Occipital lobe (tissue), 2 donors: ENCODE results near the gene TNNI2. TPM values are rescaled to one million over a fixed set of nuclear protein-coding genes. Genes with fewer than 3 reads are reported as not detected.

Experiments used
- DNase-seq: peaks from one replicate; lab custom pipeline; 2025; lab: John Stamatoyannopoulos, UW
- total RNA-seq: library from RNA; depleted of rRNA; stranded (reverse); fragments of >200 nt; gene quantifications from one replicate; pipeline ENCODE4 v1.2.3, GENCODE V29; 2014

TNNI2 gene
- total RNA-seq, 1 donor from 2014 or later, result 0.62 TPM

DNA sequence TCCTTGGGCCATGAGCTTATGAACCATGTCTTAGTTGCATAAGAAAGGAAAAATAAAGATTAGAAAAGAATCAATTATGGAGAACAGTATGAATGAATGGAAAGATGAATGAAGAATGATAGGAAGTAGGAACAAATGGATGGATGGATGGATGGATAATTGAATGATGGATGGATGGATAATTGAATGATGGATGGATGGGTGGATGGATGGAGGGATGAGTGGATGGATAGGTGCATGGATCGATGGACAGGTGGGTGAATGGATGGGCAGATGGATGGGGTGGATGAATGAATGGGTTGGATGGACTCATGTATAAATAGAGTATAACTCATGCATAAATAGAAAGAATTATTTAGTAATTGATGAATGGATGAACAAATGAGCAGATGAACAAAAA is 21.3 kb downstream of the TNNI2 start:
- no peak for DNase-seq

DNA sequence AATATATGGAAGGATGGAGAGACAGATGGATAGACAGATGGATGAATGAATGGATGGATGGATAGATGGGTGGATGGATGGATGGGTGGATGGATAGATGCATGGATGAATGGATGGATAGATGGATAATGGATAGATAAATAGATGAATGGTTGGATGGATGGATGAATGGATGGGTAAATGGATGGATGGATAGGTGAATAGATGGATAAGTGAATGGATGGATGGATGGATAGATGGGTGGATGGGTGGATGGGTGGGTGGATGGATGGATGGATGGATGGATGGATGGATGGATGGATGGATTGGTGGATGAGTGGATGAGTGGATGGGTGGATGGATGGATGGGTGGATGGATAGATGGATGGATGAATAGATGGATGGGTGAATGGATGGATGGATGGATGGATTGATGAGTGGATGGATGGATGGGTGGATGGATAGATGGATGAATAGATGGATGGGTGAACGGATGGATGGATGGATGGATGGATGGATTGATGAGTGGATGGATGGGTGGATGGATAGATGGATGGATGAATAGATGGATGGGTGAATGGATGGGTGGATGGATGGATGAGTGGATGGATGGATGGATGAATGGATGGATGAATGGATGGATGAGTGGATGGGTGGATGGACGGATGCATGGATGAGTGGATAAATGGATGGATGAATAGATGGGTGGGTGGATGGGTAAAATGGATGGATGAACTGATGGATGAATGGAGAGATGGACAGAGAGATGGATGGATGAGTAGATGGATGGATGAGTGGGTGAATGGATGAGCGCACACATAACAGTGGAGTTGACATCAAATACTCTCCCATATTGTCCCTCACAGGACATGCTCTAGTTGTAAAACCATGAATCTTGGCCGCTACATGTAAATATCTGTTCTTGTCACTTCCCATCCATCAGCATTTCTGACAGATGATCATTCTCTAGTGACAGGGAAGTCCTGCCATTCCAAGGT is 22.9 kb downstream of the TNNI2 start:
- no peak for DNase-seq

DNA sequence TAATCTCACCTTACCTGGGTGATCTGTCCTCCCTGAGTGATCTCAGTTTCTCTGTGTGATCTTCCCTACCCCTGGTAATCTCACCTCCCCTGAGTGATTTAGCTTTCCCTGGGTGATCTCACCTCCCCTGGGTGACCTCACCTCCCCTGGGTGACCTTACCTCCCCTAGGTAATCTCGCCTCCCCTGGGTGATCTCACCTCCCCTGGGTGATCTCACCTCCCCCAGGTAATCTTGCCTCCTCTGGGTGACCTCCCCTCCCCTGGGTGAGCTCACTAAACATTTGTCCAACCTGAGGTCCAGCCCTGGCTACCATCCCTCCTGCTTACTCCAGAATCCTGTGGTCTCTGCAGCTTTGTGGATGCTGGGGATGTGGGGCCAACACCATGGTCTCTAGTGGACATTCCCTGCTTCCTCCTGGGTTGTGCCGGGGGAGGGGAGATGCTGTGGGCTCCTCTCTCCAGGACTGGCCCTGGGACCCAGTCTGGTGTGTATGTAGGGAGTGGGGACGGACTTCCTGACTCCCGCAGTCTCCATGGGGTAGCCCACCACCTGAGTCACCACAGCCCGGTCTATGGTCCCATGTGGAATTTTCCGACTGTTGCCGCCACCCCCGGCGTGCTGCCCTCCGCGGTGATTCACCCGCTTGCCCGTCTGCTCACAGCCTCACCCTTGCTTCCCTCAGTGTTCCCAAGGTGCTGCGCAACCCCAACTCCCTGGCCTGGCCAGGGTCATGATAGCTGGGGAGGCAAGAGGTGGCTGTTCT is 24.0 kb downstream of the TNNI2 start:
- no peak for DNase-seq

DNA sequence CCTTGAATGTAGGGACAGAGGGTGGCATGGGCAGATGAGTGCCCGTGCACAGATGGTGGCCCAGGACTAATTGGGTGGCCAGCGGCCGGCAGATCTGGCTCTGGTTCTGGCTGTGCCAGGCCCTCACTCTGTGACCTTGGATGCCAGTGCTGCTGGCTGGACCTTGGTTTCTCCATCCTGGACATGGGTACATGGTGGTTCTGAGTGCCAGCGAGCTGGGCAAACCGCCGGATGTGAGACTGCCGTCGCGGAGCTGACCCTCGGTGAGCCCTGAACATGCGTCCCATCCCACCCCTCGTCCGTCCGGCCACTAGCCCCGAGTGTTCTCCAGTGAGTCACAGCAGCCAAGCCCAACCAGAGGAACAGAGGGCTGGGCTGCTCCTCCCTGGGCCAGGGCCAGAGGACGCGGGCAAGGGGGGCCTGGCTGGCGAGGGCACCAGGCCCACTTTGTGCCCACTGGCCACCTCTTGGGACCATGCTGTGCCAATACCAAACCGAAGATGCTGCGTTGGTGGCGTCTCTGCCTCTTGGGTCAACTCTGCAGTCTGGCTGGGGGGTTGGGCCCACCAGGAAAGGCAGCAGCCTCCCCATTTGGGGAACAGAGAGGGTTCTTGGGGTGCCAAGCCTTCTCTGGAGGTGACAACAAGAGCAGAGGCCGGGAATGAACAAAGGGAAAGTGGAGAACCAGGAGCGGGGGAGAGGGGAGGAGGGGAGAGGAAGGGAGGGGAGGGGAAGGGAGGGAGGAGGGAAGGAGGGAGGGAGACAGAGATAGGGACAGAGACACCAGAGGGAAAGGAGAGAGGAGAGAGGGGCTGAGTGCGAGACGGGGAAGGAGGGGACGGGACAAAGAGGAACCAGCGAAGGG is 24.8 kb downstream of the TNNI2 start:
- peak; percentile 20 for DNase-seq

DNA sequence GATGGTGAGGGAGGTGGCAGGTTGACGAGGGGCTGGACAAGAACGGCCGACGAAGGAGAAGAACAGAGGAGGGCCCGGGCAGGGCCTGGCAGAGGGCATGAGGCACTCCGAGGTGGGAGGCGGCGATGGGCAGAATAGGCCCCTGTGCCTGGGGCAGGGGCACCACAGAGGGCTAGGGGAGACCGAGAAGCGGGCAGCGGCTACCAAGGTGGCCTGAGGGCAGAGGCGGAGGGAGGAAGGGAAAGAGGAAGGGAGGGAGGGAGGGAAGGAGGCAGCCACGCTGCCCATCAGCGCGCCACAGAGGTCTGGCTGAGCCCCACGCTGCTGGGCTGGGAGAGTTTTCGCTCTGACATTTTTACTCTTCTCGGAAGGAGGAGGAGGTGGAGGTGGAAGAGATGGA is 25.4 kb downstream of the TNNI2 start:
- no peak for DNase-seq

DNA sequence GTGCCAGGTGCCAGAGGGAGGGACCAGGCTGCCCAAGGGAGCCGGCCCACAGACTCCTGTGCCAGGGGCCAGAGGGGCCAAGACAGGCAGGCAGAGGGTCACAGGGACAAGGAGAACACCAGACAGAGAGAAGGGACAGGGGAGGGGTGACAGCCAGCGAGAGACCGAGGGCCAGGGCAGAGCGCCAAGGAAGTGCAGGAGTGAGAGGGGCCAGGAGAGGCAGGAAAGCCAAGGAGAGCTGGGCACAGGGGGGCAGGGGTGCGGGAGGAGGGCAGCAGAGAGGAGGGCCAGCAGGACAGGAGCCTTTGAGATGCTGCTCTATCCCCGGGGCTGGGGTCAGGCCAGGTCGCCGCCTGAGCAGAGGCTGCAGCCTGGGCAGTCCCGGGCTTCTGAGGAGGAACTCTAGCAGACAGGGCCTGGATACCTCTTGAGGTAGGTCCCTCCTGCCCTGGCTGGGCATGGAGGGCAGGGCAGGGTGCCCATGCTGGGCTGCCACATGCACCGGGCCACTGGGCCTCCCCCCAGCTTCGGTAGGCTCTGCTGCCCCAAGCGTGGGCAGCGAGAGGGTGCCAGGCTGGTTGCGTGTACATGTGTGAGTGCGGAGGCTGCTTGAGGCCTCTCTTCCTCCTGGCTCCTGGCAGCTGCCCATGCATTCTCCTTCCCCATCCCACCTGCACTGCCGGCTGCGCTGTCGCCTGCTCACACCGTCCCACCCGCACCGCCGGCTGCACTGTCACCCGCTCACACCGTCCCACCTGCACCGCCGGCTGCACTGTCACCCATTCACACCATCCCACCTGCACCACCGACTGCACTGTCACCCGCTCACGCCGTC is 26.3 kb downstream of the TNNI2 start:
- DNase-seq, result no peak

DNA sequence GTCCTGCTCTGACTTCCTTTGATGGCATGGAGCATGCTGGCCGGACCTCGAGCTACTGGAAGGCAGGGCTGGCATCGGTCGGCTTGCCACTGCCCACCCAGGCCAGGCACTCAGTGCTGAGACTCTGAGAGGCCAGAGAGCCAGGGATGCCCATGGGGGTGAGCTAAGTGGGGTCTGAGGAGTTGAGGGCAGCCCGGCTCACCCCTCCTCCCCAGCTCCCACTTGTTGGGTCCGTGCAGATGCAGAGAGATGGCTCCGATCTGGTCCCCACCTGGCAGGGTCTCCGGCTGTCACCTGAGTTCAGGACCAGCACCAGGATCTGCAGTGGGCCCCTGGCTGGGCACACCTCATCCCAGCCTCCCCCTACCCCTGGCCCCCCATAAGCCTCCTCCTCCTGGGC is 27.4 kb downstream of the TNNI2 start:
- DNase-seq, result no peak

DNA sequence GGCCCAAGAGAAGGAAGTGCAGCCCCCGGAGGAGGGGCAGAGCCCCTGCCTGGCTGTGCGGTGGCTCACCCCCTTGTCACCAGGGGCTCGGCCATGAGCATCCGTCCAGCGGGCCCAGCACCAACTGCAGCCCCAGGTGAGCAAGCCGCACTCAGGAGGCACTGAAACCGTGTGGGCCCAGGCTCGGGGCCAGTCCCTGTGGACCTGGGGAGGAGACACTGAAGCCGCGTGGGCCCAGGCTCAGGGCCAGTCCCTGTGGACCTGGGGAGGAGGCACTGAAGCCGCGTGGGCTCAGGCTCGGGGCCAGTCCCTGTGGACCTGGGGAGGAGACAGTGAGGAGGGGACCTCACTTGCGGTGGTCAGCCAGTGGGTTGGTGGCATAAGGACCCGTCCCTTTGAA is 28.0 kb downstream of the TNNI2 start:
- DNase-seq, result no peak

DNA sequence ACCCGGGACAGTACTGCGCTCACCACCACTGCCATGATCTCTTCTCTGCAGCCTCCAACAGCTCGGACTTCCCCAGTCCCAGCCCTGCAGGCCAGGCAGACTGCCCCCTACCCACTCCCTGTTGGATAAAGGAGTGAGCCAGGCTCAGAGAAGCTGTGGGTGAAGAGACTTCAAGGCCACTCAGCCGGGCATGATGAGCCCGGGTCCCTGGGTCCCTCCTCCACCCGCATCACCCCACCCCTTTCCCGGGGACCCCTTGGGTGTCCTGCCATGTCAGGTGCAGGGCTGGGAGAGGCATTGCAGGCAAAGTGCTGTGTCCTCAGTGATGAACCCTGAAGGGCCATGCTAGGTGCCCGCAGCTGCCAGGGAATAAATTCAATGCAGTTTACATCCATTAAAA is 28.6 kb downstream of the TNNI2 start:
- no peak for DNase-seq

DNA sequence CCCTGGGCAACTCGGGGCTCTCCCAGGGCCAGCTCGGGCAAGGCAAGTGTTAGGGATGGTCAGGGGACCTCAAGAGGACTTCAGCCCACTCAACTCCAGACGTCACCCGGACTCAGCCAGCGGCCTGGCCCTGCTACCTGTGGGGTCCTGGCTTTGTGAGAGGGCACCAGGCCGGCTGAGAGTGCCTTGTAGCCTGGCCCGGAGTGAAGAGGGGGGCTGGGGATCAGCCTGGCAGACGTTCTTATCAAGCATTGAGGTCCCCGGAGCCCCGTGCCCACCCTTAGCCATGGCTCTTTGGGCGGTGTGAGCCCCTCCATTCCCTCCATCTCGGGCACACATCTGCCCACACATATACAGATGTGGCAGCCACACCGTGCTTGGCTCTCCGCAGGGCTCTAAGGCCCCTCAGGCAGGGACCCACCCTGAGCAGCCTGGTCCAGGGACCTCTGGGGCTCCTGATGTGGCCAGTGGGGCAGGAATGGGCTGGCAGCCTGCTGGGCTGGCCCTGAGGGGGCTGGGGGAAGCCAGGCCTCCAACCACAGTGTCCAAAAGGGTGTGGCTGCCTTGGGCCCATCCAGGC is 29.4 kb downstream of the TNNI2 start:
- no peak for DNase-seq

DNA sequence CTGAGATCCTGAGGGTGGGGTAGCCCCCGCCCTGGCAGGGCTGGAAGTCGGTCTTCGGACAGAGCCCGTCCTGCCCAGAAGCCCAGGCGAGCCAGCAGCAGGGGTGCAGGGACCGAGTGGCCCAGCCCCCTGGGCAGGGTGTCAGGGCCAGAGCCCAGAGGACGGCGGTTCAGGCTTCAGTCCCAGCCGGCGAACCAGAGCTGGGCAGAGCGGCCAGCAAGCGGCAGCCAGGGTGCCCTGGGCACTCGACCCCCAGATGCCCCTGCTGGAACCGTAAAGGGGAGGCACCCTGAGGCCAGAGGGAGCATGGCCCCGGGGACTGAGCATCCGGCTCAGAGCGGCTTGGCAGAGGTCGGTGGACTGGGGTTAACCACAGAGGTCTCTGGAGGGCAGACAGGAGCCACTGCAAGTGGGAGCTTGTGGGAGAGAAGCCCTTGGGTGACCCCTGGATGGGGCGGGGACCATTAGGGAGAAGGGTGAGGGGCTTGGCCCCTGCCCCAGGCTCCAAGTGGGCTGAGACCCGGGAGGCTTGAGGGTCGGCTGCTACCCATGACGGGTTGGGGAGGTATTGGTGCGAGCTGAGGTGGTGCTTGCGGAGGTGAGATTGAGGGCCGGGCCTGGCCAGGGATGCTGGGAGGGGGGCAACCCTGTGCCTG is 30.0 kb downstream of the TNNI2 start:
- DNase-seq, result no peak

DNA sequence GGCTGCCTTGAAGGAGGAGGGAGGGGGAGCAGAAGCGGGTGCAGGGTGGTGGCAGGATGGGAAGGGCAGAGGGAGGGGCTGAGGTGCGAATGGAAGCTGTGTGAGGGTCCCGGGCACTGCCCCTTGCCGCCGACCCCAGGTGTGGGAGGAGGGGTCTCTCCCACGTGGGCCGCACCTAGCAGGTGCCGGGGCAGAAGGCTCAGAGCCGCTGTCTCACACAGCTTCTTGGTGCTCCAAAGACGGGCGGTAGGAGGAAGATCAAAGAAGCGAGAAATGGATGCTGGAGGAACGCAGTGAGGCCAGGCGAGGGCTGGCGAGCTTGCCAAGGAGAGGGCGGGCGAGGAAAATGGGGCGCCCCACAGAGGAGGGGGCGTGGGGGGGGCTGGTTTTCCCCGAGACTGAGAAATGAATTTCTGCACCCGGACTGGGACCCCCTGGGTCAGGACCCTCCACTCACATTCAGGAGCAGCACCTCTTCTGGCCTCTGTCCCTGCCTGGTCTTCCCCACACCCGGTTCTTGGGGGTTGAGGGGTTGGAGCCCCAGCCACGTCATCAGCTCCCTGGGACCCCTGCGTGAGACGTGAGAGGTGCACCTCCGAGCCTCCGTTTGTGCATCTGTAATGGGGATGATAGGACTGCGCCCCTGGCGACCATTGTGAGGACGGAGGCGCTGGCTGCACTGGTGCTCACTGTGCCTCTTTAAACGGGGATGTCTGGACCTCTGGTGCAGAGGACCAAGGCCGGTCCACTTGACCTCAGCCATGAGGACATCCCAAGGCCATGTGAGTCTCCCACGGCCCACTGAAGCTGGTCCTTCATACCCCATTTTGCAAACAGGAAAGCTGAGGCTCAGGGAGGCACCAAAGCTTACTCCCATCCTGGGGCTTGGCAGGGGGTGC is 30.9 kb downstream of the TNNI2 start:
- no peak for DNase-seq

DNA sequence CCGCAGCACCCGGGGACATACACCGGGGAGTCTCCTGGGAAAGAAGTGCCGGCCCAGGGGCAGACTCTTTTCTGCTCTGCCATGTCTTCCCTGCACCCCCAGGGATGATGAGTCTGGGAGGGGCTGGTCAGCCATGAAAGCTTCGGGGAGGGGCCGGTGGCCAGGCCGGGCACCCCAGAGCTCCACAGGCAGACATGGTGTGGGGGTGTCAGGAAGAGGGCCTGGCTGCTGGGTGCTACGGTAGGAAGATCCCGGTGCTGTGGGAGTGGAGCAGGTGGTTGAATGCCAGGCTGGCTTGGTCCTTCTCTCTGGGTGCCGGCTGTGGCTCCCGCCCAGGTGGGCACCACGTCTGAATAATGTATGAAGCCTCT is 31.5 kb downstream of the TNNI2 start:
- DNase-seq, result no peak

DNA sequence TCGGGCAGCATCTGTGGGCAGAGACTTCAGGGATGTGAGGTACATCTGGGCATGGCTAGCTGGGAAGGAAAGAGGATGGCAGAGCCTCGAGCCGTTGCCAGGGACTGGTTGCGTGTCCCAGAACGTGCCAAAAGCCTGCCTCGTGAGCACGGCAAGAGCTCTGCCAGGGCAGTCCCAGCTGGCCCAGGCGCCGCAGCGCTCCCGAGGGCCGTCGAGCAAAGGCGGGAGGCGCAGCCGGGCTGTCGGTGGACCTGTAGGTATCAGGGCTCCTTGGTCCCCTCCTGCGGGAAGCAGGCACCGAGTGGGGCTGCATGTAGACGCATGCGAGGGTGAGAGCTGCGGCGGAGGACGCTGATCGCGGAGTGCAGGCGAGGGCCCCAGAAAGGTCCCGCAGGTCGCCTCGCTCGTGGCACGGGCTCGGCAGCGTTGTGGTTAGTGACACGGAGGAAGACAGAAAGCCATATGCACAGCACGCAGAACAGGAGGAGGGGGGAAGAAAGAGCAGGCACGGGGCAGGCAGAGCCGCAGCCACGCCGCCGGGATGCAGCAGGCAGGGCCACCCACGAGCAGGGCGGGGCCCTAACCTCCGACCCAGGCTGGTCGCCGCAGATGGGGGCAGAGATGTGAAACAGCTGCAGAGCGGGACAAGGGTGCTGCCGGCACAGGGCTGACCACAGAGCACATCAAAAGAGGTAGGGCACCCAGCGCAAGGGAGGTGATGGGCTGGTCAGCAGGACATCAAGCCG is 32.1 kb downstream of the TNNI2 start:
- no peak for DNase-seq

DNA sequence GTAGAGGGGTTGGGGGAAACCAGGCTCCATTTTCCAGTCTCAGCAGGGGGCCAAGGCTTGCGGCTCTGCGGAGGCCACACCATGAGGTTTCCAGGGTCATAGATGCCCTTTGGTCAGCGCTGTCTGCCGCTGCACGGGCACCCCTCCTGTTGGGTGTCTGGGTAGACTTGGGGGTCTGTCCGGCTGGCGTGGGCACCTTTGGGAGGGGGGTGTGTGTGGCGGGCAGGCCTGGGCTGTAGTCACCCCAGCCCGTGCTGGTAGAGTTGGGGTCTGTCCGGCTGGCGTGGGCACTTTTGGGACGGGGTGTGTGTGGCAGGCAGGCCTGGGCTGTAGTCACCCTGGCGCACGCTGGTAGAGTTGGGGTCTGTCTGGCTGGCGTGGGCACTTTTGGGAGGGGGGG is 32.8 kb downstream of the TNNI2 start:
- DNase-seq, result no peak

DNA sequence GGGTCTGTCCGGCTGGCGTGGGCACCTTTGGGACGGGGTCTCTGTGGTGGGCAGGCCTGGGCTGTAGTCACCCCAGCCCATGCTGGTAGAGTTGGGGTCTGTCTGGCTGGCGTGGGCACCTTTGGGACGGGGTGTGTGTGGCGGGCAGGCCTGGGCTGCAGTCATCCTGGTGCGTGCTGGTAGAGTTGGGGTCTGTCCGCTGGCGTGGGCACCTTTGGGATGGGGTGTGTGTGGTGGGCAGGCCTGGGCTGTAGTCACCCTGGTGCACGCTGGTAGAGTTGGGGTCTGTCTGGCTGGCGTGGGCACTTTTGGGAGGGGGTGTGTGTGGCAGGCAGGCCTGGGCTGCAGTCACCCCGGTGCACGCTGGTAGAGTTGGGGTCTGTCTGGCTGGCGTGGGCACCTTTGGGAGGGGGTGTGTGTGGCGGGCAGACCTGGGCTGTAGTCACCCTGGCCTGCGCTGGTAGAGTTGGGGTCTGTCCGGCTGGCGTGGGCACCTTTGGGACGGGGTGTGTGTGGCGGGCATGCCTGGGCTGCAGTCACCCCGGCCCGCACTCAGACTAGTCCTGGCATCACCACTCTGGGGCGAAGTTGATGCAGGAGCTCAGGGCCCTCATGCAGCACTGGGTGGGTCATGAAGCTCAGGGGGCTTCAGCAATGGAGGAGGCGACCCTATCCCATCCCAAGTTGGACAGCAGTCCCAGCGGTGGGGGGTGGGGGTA is 33.6 kb downstream of the TNNI2 start:
- DNase-seq, result no peak

DNA sequence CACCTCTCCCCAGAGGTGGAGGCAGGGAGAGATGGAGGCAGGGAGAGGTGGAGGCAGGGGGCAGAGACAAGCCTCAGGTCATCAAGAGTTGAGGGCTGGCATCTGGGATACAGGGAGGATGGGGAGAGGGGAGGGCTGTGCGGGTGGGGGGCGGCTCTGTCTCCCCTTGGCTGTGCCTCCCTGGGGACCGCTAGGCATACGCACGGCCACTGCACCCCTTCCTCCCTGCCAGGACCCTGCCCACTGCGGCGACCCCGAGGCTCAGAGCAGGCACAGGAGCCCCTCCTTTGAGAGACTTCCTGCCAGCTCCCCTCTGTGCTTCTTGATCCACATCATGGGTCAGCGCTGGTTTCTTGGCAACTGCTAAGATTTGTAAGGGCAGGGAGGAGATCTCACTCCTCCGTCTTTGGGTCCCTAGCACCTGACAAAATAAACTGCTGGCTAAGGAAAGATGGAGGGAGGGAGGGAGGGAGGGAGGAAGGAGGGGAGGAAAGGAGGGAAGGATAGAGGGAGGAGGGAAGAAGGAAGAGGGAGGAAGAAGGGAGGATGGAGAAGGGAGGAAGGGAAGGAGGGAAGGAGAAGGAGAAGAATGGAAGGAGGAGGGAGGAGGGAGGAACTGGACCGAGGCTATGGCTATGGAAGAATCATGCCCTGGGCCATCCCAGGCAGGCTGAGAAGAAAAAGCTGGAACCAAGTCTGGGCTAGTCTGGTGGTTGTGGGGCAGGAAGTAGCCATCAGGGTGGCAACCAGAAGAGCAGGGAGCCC is 34.4 kb downstream of the TNNI2 start:
- DNase-seq, result no peak
